Large intestine (tissue), 12 donors: Measurements from ENCODE around the gene CDH18. TPM values are rescaled to one million over a fixed set of nuclear protein-coding genes. Genes with fewer than 3 reads are reported as not detected.
A peak's percentile ranks its signal among the peaks of the same experiment; 100 is the strongest.

ENCODE experiments used
- DNase-seq, 2 donors: peaks; one replicate each; pipeline versions ENCODE4 v3.0.0 to v3.0.0-alpha.2; 2013
- H3K27ac ChIP-seq: one replicate; pipeline ENCODE4 v1.5.1; 2013; ENCODE audit warnings: low read length
- H3K27me3 ChIP-seq: 2 replicates; pipeline ENCODE4 v1.6.1; 2013; ENCODE audit warnings: low read length; ENCODE audit not compliant: control insufficient read depth, insufficient read depth
- H3K36me3 ChIP-seq: 2 replicates; pipeline ENCODE4 v1.6.1; 2013; ENCODE audit warnings: low read length; ENCODE audit not compliant: control insufficient read depth, insufficient read depth
- H3K4me1 ChIP-seq: one replicate; pipeline ENCODE4 v1.6.1; 2013; ENCODE audit warnings: low read length; ENCODE audit not compliant: control insufficient read depth, insufficient read depth
- H3K4me3 ChIP-seq: one replicate; pipeline ENCODE4 v1.5.1; 2013; ENCODE audit warnings: low read length
- H3K9me3 ChIP-seq: one replicate; pipeline ENCODE4 v1.6.1; 2013; ENCODE audit warnings: mild to moderate bottlenecking, low read depth, low read length, moderate library complexity; ENCODE audit not compliant: control insufficient read depth
- WGBS: methylation state at CpG from one replicate; pipeline ENCODE4 v1.1.5; 2013; ENCODE audit warnings: low lambda C conversion rate; ENCODE audit not compliant: insufficient coverage; 5-methylcytosine and 5-hydroxymethylcytosine counted together
- long read RNA-seq, 11 donors: transcript quantifications; one replicate each; lab custom pipeline, GENCODE V29; 2026
- polyA plus RNA-seq: library from polyadenylated mRNA; unstranded; fragments of 120-200 nt; gene quantifications from one replicate; pipeline ENCODE4 v1.2.1, GENCODE V29; 2013

Gene CDH18
- 1.1 TPM for polyA plus RNA-seq
- long read RNA-seq, donor 1 = 0 reads
- long read RNA-seq, donor 2 = 0 reads
- long read RNA-seq, donor 3, partial matches to known transcripts = 0 of 1 reads
- long read RNA-seq, donor 3, other reads (novel, unspliced or antisense) = 0 of 1 reads
- long read RNA-seq, donor 4 = 0 reads
- long read RNA-seq, donor 5 = 0 reads
- long read RNA-seq, donor 6 = 0 reads
- long read RNA-seq, donor 7 = 0 reads
- long read RNA-seq, donor 8 = 0 reads
- long read RNA-seq, donor 9, partial matches to known transcripts = 0 of 1 reads
- long read RNA-seq, donor 9, other reads (novel, unspliced or antisense) = 0 of 1 reads
- long read RNA-seq, donor 10 = 0 reads
- long read RNA-seq, donor 11 = 0 reads

GRCh38 chr5:19987612-19988361 is at the start of gene CDH18:
TSS of gene CDH18 (minus strand) at chr5:19988200. CDS start at chr5:19838986, 149,214 bp downstream.
- H3K9me3 ChIP-seq = no peaks in the 10 kb centered on the region
- peak within 1 kb of the TSS; percentile 17 for H3K4me3 ChIP-seq
- WGBS = 80% methylated on average over 1 of the region's 26 CpGs
- H3K27me3 ChIP-seq = peaks cover 3% of the 10 kb centered on the region
- no peaks in the 10 kb centered on the region for H3K4me1 ChIP-seq
- peak in 1 of 2 donors; percentile 5 for DNase-seq
- H3K36me3 ChIP-seq = no peaks in the 10 kb centered on the region
- no peak within 1 kb of the TSS for H3K27ac ChIP-seq

GRCh38 chr5:20034717-20035116 is 46.7 kb upstream of the CDH18 start:
- no peaks in the 10 kb centered on the region for H3K4me1 ChIP-seq
- DNase-seq = no peak
- no peaks in the 10 kb centered on the region for H3K27me3 ChIP-seq
- no peaks in the 10 kb centered on the region for H3K36me3 ChIP-seq
- H3K4me3 ChIP-seq = no peak overlapping the region
- no CpG with 5 or more reads among the region's 1 CpG for whole genome bisulfite sequencing
- no peak overlapping the region for H3K27ac ChIP-seq
- no peaks in the 10 kb centered on the region for H3K9me3 ChIP-seq

GRCh38 chr5:20033881-20034280 is 45.9 kb upstream of the CDH18 start:
- DNase-seq = no peak
- Histone ChIP-seq H3K4me1 (no peaks in the 10 kb centered on the region), H3K27me3 (no peaks in the 10 kb centered on the region), H3K27ac (no peak overlapping the region), H3K9me3 (no peaks in the 10 kb centered on the region), H3K36me3 (no peaks in the 10 kb centered on the region), H3K4me3 (no peak overlapping the region)
- WGBS = 100% methylated on average over 1 of the region's 2 CpGs

- Histone ChIP-seq H3K4me1 (no peaks in the 10 kb centered on the region), H3K36me3 (no peaks in the 10 kb centered on the region), H3K4me3 (no peak overlapping the region), H3K9me3 (no peaks in the 10 kb centered on the region), H3K27ac (no peak overlapping the region), H3K27me3 (no peaks in the 10 kb centered on the region)
- WGBS = 40% methylated on average over 1 of the region's 2 CpGs
- no peak for DNase-seq
Observed at GRCh38 chr5:20032896-20033295, 44.9 kb upstream of the CDH18 start.

- Histone ChIP-seq H3K9me3 (no peaks in the 10 kb centered on the region), H3K4me3 (no peak overlapping the region), H3K4me1 (no peaks in the 10 kb centered on the region), H3K27me3 (no peaks in the 10 kb centered on the region), H3K36me3 (no peaks in the 10 kb centered on the region), H3K27ac (no peak overlapping the region)
- DNase-seq = no peak
Observed at GRCh38 chr5:20030125-20030524, 42.1 kb upstream of the CDH18 start.

- no peak for DNase-seq
- no peaks in the 10 kb centered on the region for H3K36me3 ChIP-seq
- H3K4me1 ChIP-seq = no peaks in the 10 kb centered on the region
- H3K9me3 ChIP-seq = no peaks in the 10 kb centered on the region
- H3K27me3 ChIP-seq = no peaks in the 10 kb centered on the region
- 100% methylated on average over 1 of the region's 3 CpGs for WGBS
- no peak overlapping the region for H3K4me3 ChIP-seq
- H3K27ac ChIP-seq = no peak overlapping the region
Observed at GRCh38 chr5:20029266-20029665, 41.3 kb upstream of the CDH18 start.

- no peaks in the 10 kb centered on the region for H3K27me3 ChIP-seq
- WGBS = 100% methylated on average over 2 of the region's 6 CpGs
- H3K9me3 ChIP-seq = no peaks in the 10 kb centered on the region
- no peaks in the 10 kb centered on the region for H3K4me1 ChIP-seq
- DNase-seq = no peak
- no peaks in the 10 kb centered on the region for H3K36me3 ChIP-seq
- no peak overlapping the region for H3K27ac ChIP-seq
- H3K4me3 ChIP-seq = no peak overlapping the region
Observed at GRCh38 chr5:20028506-20028905, 40.5 kb upstream of the CDH18 start.

GRCh38 chr5:20023686-20024180 is 35.7 kb upstream of the CDH18 start:
- whole genome bisulfite sequencing = no CpG with 5 or more reads among the region's 1 CpG
- Histone ChIP-seq H3K36me3 (no peaks in the 10 kb centered on the region), H3K4me1 (no peaks in the 10 kb centered on the region), H3K4me3 (no peak overlapping the region), H3K27ac (no peak overlapping the region), H3K27me3 (no peaks in the 10 kb centered on the region), H3K9me3 (no peaks in the 10 kb centered on the region)
- DNase-seq = no peak

- H3K9me3 ChIP-seq = no peaks in the 10 kb centered on the region
- no peaks in the 10 kb centered on the region for H3K4me1 ChIP-seq
- whole genome bisulfite sequencing = 100% methylated on average over 1 of the region's 2 CpGs
Observed at GRCh38 chr5:20020247-20020646, 32.2 kb upstream of the CDH18 start.

GRCh38 chr5:20017021-20017420 is 29.0 kb upstream of the CDH18 start:
- Histone ChIP-seq H3K4me3 (no peak overlapping the region), H3K27ac (no peak overlapping the region), H3K27me3 (no peaks in the 10 kb centered on the region), H3K9me3 (no peaks in the 10 kb centered on the region), H3K36me3 (no peaks in the 10 kb centered on the region), H3K4me1 (no peaks in the 10 kb centered on the region)
- WGBS = 50% methylated on average over 1 of the region's 1 CpG
- DNase-seq = no peak

More at GRCh38 chr5:20020247-20020646, 32.2 kb upstream of the CDH18 start:
- no peak for DNase-seq
- H3K4me3 ChIP-seq = no peak overlapping the region
- no peaks in the 10 kb centered on the region for H3K36me3 ChIP-seq
- H3K27me3 ChIP-seq = no peaks in the 10 kb centered on the region
- H3K27ac ChIP-seq = no peak overlapping the region
